ENCODE data around the gene CPM.

DNA sequence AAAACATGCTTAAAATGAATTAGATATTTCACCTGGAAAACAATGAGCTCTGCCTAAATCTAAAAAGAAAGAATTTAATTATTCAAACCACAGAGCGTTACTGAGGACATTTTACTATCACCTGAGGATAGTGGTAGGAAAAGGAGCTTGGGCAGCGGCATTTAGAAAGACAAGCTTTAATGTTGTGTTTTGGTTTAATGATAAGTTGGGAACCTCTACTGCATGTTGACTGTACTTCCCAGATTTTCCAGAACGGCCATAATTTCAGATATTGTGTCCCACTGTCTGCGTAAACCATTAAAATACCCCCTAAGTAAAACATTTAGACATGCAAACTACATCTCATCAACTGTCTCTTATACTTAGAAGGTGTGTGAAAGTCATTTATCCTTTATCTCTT is 55.4 kb downstream of the CPM start:
- TF ChIP-seq, protein P1, sequence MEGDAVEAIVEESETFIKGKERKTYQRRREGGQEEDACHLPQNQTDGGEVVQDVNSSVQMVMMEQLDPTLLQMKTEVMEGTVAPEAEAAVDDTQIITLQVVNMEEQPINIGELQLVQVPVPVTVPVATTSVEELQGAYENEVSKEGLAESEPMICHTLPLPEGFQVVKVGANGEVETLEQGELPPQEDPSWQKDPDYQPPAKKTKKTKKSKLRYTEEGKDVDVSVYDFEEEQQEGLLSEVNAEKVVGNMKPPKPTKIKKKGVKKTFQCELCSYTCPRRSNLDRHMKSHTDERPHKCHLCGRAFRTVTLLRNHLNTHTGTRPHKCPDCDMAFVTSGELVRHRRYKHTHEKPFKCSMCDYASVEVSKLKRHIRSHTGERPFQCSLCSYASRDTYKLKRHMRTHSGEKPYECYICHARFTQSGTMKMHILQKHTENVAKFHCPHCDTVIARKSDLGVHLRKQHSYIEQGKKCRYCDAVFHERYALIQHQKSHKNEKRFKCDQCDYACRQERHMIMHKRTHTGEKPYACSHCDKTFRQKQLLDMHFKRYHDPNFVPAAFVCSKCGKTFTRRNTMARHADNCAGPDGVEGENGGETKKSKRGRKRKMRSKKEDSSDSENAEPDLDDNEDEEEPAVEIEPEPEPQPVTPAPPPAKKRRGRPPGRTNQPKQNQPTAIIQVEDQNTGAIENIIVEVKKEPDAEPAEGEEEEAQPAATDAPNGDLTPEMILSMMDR (IDR thresholded peaks at IDR 0.05; ENCODE audit: low read depth, low read length): no peak
- TF ChIP-seq MYC (IDR thresholded peaks at IDR 0.05; ENCODE audit: low read depth, low read length): no peak
